ENCODE data around the gene KCNA5. TPM values are rescaled to one million over a fixed set of nuclear protein-coding genes. Genes with fewer than 3 reads are reported as not detected.

Gene KCNA5
- total and polyA plus RNA-seq, 2 experiments from 2014 or later: 0.31 to 0.44 TPM

GRCh38 chr12:5026342-5026938 is 17.2 kb upstream of the KCNA5 start:
- H4K20me1 ChIP-seq (replicated peaks; ENCODE audit: insufficient read depth): no peaks in the 10 kb centered on the region
- no peaks in the 10 kb centered on the region for H3K36me3 Mint-ChIP-seq (ENCODE audit: low read depth)
- TF ChIP-seq CTCF (conservative IDR thresholded peaks at IDR 0.05; ENCODE audit: low read depth in 2 of 2) (no peak), EZH2phosphoT487 (IDR thresholded peaks at IDR 0.05; ENCODE audit: unreplicated experiment) (no peak), ZNF114 (CRISPR knock-in tag; IDR thresholded peaks at IDR 0.05) (no peak), CREB1 (CRISPR knock-in tag; IDR thresholded peaks at IDR 0.05; ENCODE audit: low read depth) (no peak)
- H3K27ac ChIP-seq (ENCODE audit: low read depth): no peak overlapping the region
- no peak overlapping the region for H3K27ac Mint-ChIP-seq
- peaks cover 20% of the 10 kb centered on the region; the same call in 1 of the 2 replicates for H3K4me1 ChIP-seq (ENCODE audit: insufficient read depth)
- H3K36me3 ChIP-seq (ENCODE audit: insufficient read depth): no peaks in the 10 kb centered on the region
- peaks cover 9% of the 10 kb centered on the region for H3K27me3 Mint-ChIP-seq (ENCODE audit: insufficient read depth, low read depth, poor library complexity)
- no peaks in the 10 kb centered on the region for H3K79me2 ChIP-seq (replicated peaks; ENCODE audit: insufficient read depth)
- H3K9me3 Mint-ChIP-seq: no peaks in the 10 kb centered on the region
- peaks cover 24% of the 10 kb centered on the region for H3K4me1 Mint-ChIP-seq
- no peaks in the 10 kb centered on the region for H3K27me3 ChIP-seq (ENCODE audit: insufficient read depth)
- H3K9me2 ChIP-seq (ENCODE audit: insufficient read depth): peaks cover 10% of the 10 kb centered on the region; the same call in 1 of the 2 replicates
- no peak overlapping the region for H3K4me3 ChIP-seq
- no peak for ATAC-seq
- no peak overlapping the region for H2AFZ ChIP-seq
- H3F3A ChIP-seq (replicated peaks; ENCODE audit: low read depth): no peaks in the 10 kb centered on the region
- H3K4me2 ChIP-seq: peak overlapping the region; percentile 19
- H3K4me3 Mint-ChIP-seq: no peak overlapping the region
- no peak for DNase-seq (ENCODE audit: low spot score)

- 0 out of 2 replicates have a peak overlapping the region, but pooled peaks have one; percentile 26 for H3K27ac Mint-ChIP-seq
- Histone ChIP-seq H3K79me2 (replicated peaks; ENCODE audit: insufficient read depth) (no peaks in the 10 kb centered on the region), H3K9me2 (ENCODE audit: insufficient read depth) (peaks cover 10% of the 10 kb centered on the region; the same call in 1 of the 2 replicates), H3K27ac (ENCODE audit: low read depth) (no peak overlapping the region), H3K4me2 (peak overlapping the region; percentile 19), H3K27me3 (ENCODE audit: insufficient read depth) (no peaks in the 10 kb centered on the region), H2AFZ (0 out of 2 replicates have a peak overlapping the region, but pooled peaks have one; percentile 29), H3F3A (replicated peaks; ENCODE audit: low read depth) (no peaks in the 10 kb centered on the region), H3K4me1 (ENCODE audit: insufficient read depth) (peaks cover 20% of the 10 kb centered on the region; the same call in 1 of the 2 replicates), H4K20me1 (replicated peaks; ENCODE audit: insufficient read depth) (no peaks in the 10 kb centered on the region), H3K4me3 (peak overlapping the region; percentile 18), H3K36me3 (ENCODE audit: insufficient read depth) (no peaks in the 10 kb centered on the region)
- peaks cover 9% of the 10 kb centered on the region for H3K27me3 Mint-ChIP-seq (ENCODE audit: insufficient read depth, low read depth, poor library complexity)
- ATAC-seq (peak; percentile 61), DNase-seq (ENCODE audit: low spot score) (peak; percentile 48)
- TF ChIP-seq NANOG (IDR thresholded peaks at IDR 0.05; ENCODE audit: borderline replicate concordance) (0 out of 2 replicates have a peak, but pooled peaks have one; percentile 10), POLR2AphosphoS5 (IDR thresholded peaks at IDR 0.05; ENCODE audit: low read depth) (no peak), ZNF331 (CRISPR knock-in tag; IDR thresholded peaks at IDR 0.05; ENCODE audit: low read depth) (no peak)
- no peaks in the 10 kb centered on the region for H3K9me3 Mint-ChIP-seq
- H3K36me3 Mint-ChIP-seq (ENCODE audit: low read depth): no peaks in the 10 kb centered on the region
- peaks cover 24% of the 10 kb centered on the region for H3K4me1 Mint-ChIP-seq
- H3K4me3 Mint-ChIP-seq: 0 out of 3 replicates have a peak overlapping the region, but pooled peaks have one; percentile 21
These were observed 16.4 kb upstream of the KCNA5 start for GRCh38 chr12:5027046-5027821.

Data from GM23338 (cell line).